ENCODE results near the gene PLA2G1B.
"Not testable (repeated sequence)": the region's sequence is repeated elsewhere in the genome, so short reads cannot be mapped to it uniquely, and the experiment has no call there.

PLA2G1B gene

DNA sequence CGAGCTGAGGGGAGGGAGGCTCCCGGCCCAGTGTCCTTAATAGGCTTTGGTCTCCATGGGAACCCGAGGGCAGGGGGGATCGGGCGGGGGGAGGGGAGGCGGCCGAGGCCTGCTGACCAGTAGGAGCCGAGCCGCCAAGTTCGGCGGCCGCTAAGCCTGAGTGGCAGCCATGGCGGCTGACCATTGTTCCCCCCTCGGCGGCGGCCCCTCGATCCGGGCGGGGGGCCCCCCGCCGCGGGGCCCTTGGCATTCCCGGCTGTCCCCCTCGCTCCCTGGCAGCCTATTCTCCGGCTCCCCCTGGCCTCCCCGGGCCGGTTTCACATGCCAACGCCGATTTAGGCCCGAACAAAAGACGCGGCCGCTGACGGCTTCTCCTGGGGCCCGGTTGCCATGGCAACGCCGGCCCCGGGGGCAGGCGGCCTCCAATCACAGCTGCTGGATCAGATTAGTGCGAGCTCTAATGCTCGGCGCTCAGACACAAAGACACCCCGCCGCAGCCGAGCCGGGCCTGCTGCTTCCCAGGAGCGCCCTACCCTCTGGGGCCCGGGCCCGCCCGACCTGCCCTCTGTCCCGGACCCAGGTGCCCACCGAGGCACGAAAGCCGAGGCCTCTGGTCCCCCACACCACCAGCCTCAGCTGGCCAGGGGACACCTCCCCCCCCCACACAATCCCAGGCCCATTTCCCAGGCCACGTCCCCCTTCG, 34.1 kb upstream of the PLA2G1B start:
- FAIRE-seq (no peak), DNase-seq (ENCODE audit: extremely low spot score, insufficient read length, low read depth) (no peak)

DNA sequence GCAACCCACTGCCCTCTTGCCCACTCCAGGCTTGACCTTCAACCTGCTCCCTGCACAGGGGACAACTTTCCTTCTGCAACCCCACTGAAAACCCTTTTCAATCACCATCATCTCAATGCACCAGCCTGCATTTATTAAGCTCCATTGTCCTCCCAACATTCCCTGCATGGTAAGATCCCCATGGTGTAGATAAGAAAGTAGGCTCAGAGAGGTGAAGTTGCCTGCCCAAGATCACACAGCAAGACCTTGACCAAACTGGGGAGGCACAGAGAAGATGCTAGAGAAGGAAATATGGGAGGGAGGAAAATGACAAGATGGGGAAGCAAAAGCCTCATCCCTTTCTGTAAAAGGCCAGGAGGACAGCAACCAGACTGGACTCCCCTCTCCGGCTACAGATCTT, 31.5 kb upstream of the PLA2G1B start:
- FAIRE-seq (no peak), DNase-seq (ENCODE audit: extremely low spot score, insufficient read length, low read depth) (no peak)

DNA sequence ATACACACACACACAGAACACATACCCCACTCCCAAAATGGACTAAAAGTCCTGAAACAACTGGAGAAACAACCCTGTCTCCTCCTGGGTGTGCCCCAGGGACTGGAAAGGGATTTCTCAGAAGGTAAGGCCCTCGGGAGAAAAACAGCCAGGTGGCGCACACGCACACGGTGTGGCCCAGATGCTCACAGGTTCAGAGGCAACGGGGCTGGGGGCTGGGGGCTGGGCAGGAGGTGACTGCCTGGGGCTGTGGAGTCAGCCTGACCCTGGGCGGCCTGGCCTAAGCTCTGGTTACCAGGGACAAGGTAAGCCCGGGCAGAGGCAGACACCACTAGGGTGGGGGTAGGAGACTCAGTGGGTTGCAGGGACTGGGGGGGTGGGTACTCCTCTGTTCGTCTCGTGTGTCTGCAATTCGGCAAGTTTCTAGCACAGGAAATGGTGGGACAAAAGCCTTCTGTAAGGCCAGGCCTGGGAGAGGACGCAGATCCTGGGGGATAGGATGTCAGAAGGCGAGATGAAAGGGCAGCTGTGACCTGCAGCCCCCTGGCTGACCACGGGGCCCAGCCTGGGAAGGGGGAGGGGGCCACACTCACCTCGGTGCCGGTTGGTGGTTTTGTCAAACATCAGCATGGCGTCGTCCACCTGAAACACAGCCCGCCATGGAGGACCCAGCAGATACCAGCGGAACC, 31.0 kb upstream of the PLA2G1B start:
- DNase-seq (ENCODE audit: extremely low spot score, insufficient read length, low read depth), result no peak
- no peak for FAIRE-seq

DNA sequence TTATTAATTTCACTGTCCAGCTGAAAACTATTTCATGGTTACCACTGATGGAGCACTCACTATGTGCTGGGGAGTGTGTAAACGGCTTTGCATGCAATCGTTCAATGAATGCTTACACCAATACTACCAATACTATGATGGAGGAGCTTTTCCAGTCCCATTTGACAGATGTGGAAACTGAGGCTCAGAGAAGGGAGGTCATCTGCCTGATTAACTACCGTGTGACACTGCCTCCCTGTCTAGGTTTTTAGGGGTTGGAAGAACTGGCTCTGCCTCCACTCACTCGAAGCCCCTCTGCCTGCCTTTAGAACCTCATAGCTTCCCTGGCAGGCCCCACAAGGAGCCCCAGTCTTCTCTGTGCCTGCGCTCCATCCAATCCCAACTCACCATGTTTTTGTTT, 29.5 kb upstream of the PLA2G1B start:
- no peak for DNase-seq (ENCODE audit: extremely low spot score, insufficient read length, low read depth)
- FAIRE-seq, result no peak

DNA sequence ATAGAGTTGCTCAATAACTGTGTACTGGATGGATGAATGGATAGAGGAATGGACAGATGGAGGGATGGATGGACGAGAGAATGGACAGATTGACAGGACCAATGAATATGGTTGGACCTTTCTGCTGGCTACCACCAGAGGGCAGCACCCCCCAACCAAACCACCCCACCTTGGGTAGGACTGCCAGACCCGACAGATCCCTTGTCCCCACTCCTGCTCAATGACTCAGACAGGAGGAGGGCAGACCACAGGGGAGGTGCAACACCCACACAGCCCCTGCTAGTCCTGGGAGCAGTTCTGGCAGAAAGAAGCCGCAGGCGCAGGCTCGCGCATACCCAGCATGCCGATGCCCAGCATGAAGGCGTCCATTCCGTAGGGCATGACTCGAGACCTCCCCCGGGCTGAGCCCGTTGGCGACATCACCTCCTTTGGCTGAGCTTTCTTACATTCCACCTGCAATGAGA, 29.0 kb upstream of the PLA2G1B start:
- DNase-seq (ENCODE audit: extremely low spot score, insufficient read length, low read depth) (peak; percentile 72), FAIRE-seq (peak; percentile 92)

DNA sequence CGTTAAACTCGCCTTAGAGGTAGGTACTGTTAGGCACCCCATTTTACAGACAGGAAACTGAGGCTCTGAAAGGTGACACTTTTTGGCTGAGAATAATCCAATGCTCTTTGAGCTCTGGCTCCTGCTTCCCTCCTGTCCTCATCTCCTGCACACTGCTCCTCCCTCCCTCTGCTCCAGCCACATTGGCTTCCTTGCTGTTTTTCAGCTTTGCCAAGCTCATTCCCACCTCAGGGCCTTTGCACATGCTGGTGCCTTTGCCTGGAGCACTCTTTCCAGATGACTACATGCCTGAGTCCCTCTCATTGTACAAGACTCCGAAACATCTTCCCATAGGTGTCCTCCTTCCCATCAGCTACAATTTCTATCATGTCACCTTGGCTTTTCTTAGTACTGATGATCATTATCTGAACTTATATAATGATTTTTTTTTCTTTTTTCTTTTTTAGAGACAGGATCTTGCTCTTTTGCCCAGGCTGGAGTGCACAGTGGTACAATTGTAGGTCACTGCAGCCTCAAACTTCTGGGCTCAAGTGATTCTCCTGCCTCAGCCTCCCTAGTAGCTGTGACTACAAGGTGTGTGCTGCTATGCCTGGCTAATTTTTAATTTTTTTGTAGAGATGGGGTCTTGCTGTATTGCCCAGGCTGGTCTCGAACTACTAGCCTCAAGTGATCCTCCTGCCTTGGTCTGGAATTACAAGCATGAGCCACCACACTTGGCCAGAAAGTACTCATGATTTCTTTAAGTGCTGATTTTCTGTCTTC, 26.2 kb upstream of the PLA2G1B start:
- FAIRE-seq (no peak), DNase-seq (ENCODE audit: extremely low spot score, insufficient read length, low read depth) (no peak)

DNA sequence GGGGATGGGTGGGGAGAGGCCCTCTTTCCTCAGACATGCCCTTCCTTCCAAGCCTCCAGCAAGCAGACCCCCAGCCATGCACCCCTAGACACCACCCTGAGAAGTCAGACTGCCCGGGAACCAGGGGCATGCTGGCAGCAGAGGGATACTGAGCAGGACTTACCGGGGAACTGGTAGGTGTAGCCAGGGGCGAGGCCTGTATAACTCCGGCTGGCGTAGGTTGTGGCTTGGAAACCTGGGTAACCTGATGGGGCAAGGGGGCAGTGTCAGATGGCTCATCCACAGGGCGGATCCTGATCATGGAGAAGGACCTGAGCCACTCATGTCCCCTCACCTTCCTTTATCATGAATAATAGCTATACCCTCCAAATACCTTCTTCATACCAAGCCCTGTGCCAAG, 25.6 kb upstream of the PLA2G1B start:
- DNase-seq (ENCODE audit: extremely low spot score, insufficient read length, low read depth) (no peak), FAIRE-seq (no peak)

DNA sequence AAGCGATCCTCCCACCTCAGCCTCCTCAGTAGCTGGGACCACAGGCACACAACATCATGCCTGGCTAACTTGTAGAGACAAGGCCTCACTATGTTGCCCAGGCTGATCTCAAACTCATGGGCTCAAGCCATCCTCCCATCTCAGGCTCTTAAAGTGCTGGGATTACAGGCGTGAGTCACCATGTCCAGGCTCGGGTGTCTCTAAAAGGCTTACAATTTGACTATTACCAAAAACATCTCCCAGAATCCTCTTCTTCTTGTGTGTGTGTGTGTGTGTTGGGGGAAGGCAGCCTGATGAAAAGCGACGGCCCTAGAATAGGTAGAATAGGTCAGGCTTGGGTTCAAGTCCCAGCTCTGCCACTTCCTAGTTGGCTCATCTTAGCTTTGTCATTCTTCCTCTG, 24.5 kb upstream of the PLA2G1B start:
- DNase-seq (ENCODE audit: extremely low spot score, insufficient read length, low read depth) (no peak), FAIRE-seq (no peak)

DNA sequence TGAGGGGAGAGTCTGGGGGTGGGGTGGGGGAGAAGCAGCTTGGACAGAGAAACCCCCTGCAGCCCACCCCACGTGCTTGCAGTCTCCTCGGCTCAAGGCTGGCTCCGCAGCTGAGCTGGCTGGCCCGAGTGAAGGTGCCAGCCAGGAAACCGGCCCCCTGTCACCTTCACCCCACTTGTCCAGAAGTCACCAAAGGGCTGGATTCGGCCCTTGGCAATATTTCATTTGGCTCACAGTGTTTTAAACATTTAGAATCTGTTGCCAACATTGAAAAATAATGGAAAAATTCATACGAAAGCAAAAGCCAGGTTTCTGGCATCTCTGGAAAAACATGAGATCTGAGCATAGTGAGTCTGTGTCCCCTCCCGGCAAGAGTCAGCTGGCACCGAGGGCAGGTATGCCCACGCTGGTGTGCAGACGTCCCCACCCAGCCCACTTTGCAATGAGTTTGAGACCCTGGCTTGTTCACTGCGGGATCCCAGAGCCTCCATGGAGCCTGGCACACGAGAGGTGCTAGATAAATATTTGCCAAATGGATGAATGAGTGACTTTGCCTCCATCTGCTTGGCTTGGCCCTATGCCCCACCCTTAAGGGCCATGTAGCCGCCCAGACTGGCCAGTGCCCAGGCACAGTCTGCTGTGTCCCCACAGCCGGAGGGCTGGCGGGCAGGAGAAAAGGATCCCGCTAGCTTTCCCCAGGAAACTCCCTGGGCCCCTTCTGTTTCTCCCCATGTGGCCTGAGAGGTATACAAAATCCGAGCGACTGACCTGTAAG, 23.2 kb upstream of the PLA2G1B start:
- FAIRE-seq (no peak), DNase-seq (ENCODE audit: extremely low spot score, insufficient read length, low read depth) (no peak)

DNA sequence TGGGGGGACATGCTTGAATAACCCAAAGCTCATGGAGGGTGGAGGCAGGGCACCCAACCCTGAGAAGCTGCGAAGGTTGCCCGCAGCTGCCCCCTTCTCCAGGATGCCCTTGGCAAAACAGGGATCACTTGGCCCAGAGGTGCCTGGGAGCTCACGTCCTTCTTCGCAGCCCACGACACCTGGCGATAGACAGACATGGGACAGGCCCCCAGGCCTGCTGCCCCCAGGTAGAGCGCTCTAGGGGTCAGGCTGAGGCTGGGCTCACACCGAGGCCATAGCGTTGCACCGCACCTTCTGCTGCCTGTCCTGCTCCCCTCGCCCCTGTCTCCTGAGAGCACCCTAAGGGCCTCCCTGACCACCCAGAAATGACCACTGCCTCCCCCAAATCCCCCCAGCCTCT, 20.2 kb upstream of the PLA2G1B start:
- FAIRE-seq, result no peak
- DNase-seq (ENCODE audit: extremely low spot score, insufficient read length, low read depth), result no peak

DNA sequence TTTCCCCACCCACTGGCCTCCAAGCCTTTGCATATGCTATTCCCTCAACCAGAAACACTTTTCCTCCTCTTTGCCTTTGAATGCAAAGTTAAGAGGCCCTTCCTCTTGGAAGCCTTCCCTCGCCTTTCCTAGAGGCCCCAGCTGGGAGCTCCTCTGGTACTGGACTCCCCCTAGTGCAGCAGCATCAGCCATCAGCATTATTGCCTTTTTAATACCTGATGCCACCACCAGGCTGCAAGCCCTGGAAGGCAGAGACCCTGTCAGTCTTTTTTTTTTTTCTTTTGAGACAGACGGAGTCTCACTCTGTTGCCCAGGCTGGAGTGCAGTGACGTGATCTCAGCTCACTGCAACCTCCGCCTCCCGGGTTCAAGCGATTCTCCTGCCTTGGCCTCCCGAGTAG, 19.1 kb upstream of the PLA2G1B start:
- DNase-seq (ENCODE audit: extremely low spot score, insufficient read length, low read depth), result no peak
- no peak for FAIRE-seq

DNA sequence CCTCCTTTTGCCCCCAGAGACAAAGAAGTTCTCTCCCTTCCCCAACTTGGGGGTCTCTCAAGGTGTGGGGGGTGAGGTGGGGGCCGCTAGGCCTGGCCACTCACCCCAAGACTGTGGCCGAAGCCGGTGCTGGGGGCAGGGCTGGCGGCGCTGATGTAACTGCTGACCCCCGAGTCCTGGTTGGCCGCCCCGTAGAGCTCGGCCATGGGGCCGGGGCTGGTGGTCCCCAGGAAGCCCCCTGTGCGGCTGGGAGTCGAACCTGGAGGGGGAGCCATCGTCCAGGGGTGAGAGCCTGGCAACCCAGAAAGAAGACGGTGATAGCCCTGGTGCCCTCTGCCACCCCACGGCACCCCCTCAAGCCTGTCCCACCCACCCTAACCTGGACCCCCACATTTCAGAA, 18.5 kb upstream of the PLA2G1B start:
- no peak for FAIRE-seq
- no peak for DNase-seq (ENCODE audit: extremely low spot score, insufficient read length, low read depth)

DNA sequence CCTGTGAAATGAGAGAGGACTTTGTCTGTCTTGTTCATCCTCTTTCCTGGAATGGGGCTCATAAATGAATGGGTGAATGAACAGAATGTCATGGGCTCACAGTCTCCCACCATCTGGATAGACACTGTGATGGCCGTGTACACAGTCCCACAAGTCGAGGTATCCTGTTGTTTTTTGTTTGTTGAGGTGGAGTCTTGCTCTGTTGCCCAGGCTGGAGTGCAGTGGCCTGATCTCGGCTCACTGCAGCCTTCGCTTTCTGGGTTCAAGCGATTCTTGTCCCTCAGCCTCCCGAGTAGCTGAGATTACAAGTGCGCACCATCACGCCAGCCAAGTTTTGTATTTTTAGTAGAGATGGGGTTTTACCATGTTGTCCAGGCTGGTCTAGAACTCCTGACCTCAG, 16.1 kb upstream of the PLA2G1B start:
- FAIRE-seq, result no peak
- DNase-seq (ENCODE audit: extremely low spot score, insufficient read length, low read depth), result no peak

DNA sequence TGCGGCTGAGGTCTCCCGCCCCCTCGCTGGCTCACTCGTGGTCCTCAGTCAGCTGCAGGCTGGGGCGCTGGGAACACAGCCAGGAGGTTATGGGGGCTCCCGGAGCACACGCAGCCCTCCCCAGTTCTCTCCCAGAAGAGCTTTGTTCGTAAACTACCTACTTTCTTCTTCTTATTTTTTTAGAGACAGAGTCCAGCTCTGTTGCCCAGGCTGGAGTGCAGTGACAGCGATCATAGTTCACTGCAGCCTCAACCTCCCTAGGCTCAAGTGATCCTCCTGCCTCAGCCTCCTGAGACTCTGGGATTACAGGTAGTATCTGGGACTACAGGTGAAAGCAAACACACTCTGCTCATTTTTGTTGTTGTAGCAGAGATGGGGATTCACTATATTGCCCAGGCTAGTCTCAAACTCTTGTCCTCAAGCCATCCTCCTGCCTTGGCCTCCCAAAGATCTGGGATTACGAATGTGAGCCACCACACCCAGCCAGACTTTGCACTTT, 15.5 kb upstream of the PLA2G1B start:
- FAIRE-seq, result no peak
- no peak for DNase-seq (ENCODE audit: extremely low spot score, insufficient read length, low read depth)

DNA sequence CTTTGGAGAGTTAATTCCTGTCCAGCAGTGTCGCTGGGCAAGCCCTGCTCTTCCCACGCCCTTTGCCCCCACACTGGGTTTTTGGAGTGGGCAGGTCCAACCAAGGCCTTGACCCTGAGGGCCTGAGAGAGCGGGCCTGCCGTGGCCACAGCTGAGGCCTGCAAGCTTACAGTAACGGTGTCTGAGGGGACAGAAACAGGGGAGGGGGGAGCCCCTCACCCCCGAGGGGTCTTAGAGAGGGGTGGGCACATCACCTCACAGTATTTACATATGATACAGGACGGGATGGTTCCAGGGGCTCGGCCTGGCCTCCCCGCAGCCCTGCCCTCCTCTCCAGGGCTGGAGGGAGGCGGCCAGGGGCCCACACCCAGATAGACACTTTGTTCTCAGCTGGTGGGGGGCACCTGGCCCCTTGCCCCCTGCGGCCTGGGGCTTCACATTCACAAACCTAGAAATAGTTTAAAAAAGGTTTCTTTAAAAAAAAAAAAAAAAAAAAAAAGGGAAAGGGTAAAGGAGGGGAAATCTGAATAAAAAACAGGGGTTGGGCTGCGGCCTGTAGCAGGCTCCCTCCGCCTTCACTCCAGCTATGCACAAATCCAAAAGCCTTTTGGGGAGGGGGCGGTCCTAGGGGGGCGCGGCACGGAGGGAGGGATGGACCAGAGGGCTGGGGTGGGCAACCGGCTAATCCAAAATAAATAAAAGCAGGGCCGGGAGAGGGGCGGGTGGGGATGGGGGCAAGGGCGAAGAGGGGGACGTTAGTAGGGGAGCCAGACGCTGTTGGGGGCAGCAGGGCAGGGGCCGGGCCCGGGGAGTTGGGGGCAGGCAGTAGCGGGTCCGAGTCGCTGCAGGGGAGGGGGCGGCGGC, 14.8 kb upstream of the PLA2G1B start:
- FAIRE-seq (no peak), DNase-seq (ENCODE audit: extremely low spot score, insufficient read length, low read depth) (no peak)

DNA sequence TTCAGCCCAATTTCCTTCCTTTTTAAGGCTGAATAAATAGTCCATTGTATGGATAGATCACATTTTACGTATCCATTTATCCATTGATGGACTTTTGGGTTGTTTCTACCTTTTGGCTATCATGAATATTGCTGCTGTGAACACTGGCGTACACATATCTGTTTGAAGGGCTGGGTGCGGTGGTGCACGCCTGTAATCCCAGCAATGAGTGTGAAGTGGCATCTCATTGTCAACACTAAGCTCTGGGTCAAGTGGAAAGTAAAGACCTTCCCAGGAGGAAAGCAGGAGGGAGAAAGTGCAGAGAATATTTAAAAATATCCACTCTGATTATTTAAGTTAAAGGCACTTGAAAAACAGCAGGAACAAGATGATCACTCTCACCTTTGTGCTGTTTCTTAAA, 11.7 kb upstream of the PLA2G1B start:
- FAIRE-seq (no peak), DNase-seq (ENCODE audit: extremely low spot score, insufficient read length, low read depth) (no peak)

DNA sequence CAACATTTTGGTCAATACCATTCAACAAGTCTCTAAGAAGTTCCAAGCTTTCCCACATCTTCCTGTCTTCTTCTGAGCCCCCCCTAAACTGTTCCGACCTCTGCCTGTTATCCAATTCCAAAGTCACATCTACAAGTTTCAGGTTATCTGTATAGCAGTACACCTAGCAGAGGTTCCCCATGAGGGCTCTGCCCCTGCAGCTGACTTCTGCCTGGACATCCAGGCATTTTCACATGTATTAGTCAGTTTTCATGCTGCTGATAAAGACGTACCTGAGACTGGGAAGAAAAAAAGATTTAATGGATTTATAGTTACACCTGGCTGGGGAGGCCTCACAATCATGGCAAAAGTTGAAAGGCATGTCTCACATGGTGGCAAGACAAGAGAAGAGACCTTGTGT, 10.2 kb upstream of the PLA2G1B start:
- DNase-seq (ENCODE audit: extremely low spot score, insufficient read length, low read depth) (no peak), FAIRE-seq (no peak)

DNA sequence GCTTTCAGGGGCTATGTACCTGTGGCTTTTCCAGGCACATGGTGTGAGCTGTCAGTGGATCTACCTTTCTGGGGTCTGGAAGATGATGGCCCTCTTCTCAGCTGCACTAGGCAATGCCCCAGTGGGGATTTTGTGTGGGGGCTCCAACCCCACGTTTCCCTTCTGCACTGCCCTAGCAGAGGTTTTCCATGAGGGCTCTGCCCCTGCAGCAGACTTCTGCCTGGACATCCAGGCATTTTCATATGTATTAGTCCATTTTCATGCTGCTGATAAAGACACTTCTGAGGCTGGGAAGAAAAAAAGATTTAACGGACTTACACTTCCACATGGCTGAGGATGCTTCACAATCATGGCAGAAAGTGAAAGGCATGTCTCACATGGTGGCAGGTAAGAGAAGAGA, 8.8 kb upstream of the PLA2G1B start:
- DNase-seq (ENCODE audit: extremely low spot score, insufficient read length, low read depth); FAIRE-seq: not testable (repeated sequence)

DNA sequence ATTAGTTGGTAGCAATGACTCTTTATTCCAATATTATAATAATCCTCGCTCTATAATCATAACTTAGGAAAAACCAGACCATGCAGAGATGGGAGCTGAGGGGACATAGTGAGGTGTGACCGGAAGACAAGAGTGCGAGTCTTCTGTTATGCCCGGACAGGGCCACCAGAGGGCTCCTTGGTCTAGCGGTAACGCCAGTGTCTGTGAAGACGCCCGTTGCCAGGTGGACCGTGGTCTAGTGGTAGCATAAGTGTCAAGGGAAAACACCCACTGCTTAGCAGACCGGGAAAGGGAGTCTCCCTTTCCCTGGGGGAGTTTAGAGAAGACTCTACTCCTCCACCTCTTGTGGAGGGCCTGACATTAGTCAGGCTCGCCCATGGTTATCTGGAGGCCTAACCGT, 7.9 kb upstream of the PLA2G1B start:
- peak; percentile 83 for FAIRE-seq
- not testable (repeated sequence) for DNase-seq (ENCODE audit: extremely low spot score, insufficient read length, low read depth)

Data from GM18507 (cell line).